Measurements from ENCODE around the gene SMARCA2. TPM values are rescaled to one million over a fixed set of nuclear protein-coding genes. Genes with fewer than 3 reads are reported as not detected.

SMARCA2 gene
- total RNA-seq, 4 donors from 2014 or later, result 148 to 217 (median 196) TPM

GRCh38 chr9:2117527-2117926, 102.4 kb downstream of the SMARCA2 start:
- peaks cover 13 to 25% of the 10 kb centered on the region in 2 donors for H3K36me3 ChIP-seq
- TF ChIP-seq CTCF (IDR thresholded peaks at IDR 0.05) (no peak), POLR2A (IDR thresholded peaks at IDR 0.05) (no peak)
- no peak overlapping the region for H3K27ac ChIP-seq
- no peaks in the 10 kb centered on the region for H3K27me3 ChIP-seq
- H3K9me3 ChIP-seq, result no peaks in the 10 kb centered on the region
- no peak for DNase-seq
- peaks cover 11 to 13% of the 10 kb centered on the region in 2 donors for H3K4me1 ChIP-seq
- H3K4me3 ChIP-seq (replicated peaks in 1 of 3), result no peak overlapping the region
- intact Hi-C loops (cut with DNase I), result no loop called here
- 78 to 85% methylated on average over 6 of the region's 6 CpGs for WGBS, 2 donors

GRCh38 chr9:2119566-2119965, 104.4 kb downstream of the SMARCA2 start:
- Histone ChIP-seq H3K9me3 (no peaks in the 10 kb centered on the region), H3K27me3 (no peaks in the 10 kb centered on the region), H3K4me3 (replicated peaks in 1 of 3) (no peak overlapping the region), H3K36me3 (peaks cover 16 to 30% of the 10 kb centered on the region in 2 donors), H3K4me1 (peaks cover 11 to 13% of the 10 kb centered on the region in 2 donors), H3K27ac (no peak overlapping the region)
- TF ChIP-seq POLR2A (IDR thresholded peaks at IDR 0.05) (no peak), CTCF (IDR thresholded peaks at IDR 0.05) (no peak)
- intact Hi-C loops (cut with DNase I), result no loop called here
- DNase-seq, result no peak
- 76 to 85% methylated on average over 9 of the region's 9 CpGs for WGBS, 2 donors

GRCh38 chr9:2120926-2121689, 106.0 kb downstream of the SMARCA2 start:
- intact Hi-C loops (cut with DNase I), result no loop called here
- peak in 1 of 2 donors; percentile 15 for DNase-seq
- Histone ChIP-seq H3K27me3 (no peaks in the 10 kb centered on the region), H3K36me3 (peaks cover 16 to 26% of the 10 kb centered on the region in 2 donors), H3K4me3 (replicated peaks in 1 of 3) (no peak overlapping the region), H3K27ac (peak overlapping the region in 1 of 3 donors; percentile 21), H3K4me1 (peaks cover 18 to 21% of the 10 kb centered on the region in 2 donors), H3K9me3 (no peaks in the 10 kb centered on the region)
- TF ChIP-seq CTCF (IDR thresholded peaks at IDR 0.05) (peak in 2 of 6 experiments; percentile 15 to 17), POLR2A (IDR thresholded peaks at IDR 0.05) (no peak)
- 71 to 74% methylated on average over 3 of the region's 3 CpGs for WGBS, 2 donors

- Histone ChIP-seq H3K36me3 (peaks cover 16 to 24% of the 10 kb centered on the region in 2 donors), H3K9me3 (no peaks in the 10 kb centered on the region), H3K4me1 (peaks cover 22 to 33% of the 10 kb centered on the region in 2 donors), H3K27me3 (no peaks in the 10 kb centered on the region), H3K4me3 (replicated peaks in 1 of 3) (no peak overlapping the region), H3K27ac (no peak overlapping the region)
- WGBS, 2 donors, result 80 to 97% methylated on average over 3 of the region's 3 CpGs
- DNase-seq, result no peak
- intact Hi-C loops (cut with DNase I), result no loop called here
- no peak for TF ChIP-seq CTCF (IDR thresholded peaks at IDR 0.05)
- TF ChIP-seq POLR2A (IDR thresholded peaks at IDR 0.05), result no peak
Observed at GRCh38 chr9:2122299-2122698, 107.2 kb downstream of the SMARCA2 start.

GRCh38 chr9:2125906-2126305, 110.8 kb downstream of the SMARCA2 start:
- H3K36me3 ChIP-seq, result peaks cover 8 to 11% of the 10 kb centered on the region in 2 donors
- no peak overlapping the region for H3K4me3 ChIP-seq (replicated peaks in 1 of 3)
- no peaks in the 10 kb centered on the region for H3K9me3 ChIP-seq
- intact Hi-C loops (cut with DNase I), result no loop called here
- H3K27me3 ChIP-seq, result no peaks in the 10 kb centered on the region
- no peak for DNase-seq
- 59 to 66% methylated on average over 2 of the region's 2 CpGs for WGBS, 2 donors
- H3K27ac ChIP-seq, result peak overlapping the region in 2 of 3 donors; percentile 10 to 35
- TF ChIP-seq CTCF (IDR thresholded peaks at IDR 0.05) (no peak), POLR2A (IDR thresholded peaks at IDR 0.05) (no peak)
- H3K4me1 ChIP-seq, result peaks cover 24 to 38% of the 10 kb centered on the region in 2 donors

Measured in thyroid gland (tissue), 4 donors.